Kidney capillary endothelial cell (primary cell): Measurements from ENCODE around the gene PVALB.

Source experiments
- DNase-seq: peaks from one replicate; pipeline ENCODE4 v3.0.0-alpha.2; 2018; ENCODE audit warnings: low spot score

Gene PVALB

DNA sequence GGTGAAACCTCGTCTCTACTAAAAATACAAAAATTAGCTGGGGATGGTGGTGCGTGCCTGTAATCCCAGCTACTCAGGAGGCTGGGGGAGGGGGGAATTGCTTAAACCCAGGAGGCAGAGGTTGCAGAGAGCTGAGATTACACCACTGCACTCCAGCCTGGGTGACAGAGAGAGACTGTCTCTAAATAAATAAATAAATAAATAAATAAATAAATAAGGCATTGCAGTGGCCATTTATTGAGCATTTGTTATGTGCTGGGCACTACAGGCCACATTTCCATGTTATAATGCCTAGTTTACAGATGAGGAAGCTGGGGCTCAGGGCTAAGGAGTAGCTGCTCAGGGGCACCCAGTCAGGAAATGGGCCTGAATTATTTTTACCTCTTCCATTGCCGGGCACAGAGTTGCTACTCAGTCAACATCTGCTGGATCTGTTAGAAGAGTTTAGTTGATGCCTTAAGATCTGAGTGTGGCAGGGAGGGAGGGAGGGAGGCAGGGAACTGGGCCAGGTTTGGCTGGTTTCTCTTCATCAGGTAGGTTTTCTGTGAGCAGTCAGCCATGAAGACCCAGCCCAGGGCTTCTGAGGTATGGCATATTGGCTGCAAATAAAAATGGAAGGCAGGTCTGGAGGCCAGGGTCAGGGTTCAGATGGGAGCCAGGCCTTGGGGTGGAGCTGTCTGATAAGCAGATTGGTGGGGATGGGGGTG lies 5.6 kb downstream of the PVALB start:
- no peak for DNase-seq

- DNase-seq = no peak
These were observed 7.5 kb downstream of the PVALB start for GRCh38 chr22:36809351-36809750.

- no peak for DNase-seq
These were observed 8.0 kb downstream of the PVALB start for GRCh38 chr22:36808721-36809344.

DNA sequence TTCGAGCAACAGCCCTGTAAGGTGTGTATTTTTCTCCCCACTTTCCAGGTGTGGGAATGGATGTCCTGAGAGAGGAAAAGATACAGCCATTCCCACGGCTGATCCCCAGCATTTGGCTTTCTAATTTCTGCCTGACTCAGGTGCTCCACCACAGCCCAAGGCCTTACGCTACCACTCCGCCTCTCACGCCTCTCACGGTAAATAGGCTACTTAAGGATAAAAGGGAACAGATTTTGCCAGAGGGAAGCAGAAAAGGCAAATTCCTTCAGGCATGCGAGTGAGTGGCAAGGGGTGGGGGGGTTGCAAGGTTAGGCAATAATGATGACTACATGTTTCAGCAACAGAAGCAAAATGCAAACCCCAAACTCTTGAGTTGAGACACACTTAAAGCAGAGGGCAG lies 9.2 kb downstream of the PVALB start:
- DNase-seq = no peak

GRCh38 chr22:36806835-36807234 lies 10.0 kb downstream of the PVALB start:
- DNase-seq = no peak

DNA sequence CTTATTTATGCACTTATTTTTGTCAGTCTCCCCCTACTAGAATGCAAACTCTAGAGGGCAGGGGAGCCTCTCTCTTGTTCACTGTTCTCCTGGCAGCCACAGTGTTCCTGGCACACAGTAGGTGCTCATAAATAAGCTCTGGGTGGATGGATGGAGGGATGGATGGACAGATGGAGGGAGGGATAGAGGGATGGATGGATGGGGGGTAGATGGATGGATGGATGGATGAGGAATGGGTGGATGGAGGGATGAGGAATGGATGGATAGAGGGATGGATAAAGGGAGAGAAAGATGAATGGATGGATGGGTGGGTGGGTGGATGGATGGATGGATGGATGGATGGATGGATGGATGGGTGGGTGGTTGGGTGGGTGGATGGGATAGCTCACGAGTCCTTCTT lies 13.5 kb downstream of the PVALB start:
- DNase-seq = no peak

GRCh38 chr22:36798674-36799066 lies 18.2 kb downstream of the PVALB start:
- DNase-seq = no peak

GRCh38 chr22:36797911-36798673 lies 18.7 kb downstream of the PVALB start:
- no peak for DNase-seq

GRCh38 chr22:36797374-36797773 lies 19.5 kb downstream of the PVALB start:
- no peak for DNase-seq

DNA sequence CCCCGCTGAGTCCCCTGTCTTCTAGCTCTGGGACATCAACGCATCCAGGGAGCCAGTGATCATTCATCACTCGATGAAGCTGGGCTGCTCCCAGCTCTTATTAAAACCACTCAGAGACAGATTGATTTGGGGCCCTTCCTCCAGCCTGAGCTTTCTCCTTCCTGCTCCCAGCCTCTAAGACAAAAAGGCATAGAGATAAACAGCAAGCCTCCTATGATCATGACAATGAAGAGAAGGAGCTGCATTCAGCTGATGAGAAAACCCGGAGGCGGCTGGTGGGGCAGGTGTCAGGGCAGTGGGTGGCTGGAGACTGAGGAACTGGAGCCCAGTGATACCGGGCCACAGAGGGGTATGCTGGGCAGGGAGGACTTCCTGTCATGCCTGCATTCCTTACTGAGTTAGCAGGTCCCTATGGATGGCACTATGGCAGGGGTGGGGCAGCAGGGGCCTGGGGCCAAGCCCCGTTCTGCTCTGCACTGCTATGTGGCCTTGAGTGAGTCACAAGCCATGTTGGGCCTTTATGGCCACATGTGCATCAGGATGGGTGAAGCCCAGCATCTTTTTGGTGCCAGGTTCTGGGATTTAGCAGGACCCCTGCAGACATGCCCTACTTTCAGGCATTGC lies 20.2 kb downstream of the PVALB start:
- DNase-seq = no peak

DNA sequence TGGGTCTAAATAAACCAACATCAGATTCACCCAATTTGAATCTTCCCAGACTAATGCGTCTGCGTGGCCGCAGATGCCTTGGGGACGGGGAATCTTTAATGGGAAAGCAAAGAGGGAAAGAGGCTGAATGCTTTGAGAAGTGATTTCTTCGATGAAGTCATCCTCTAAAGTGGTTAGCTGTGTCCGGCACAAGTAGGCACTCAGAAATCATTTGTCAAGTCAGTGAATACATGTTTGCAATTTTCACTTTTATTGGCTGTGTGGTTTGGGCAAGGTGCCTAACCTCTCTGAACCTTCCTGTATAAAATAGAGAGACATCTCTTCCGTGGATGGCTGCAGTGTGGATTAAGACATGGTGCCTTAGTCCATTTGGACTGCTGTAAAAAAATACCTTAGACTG lies 21.2 kb downstream of the PVALB start:
- no peak for DNase-seq

DNA sequence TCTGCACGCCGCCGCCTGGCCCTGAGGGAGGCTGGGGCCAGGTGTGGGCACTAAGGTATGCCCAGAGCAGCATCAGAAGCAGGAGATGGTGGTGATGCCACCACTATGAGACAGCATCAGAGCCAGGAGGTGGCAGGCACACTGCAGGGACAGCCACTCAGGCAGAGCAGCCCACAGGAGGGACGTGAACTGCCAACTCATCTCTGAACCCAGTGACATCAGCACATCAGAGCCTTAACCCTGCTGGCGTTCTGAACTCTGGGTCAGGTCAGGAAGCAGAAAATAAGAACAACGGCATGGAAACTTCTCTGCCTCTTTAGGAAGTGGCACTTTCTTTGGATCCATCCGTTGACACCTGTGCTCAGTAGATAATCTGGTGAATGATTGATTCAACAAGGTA lies 26.2 kb downstream of the PVALB start:
- DNase-seq = no peak

GRCh38 chr22:36787204-36787988 lies 29.4 kb downstream of the PVALB start:
- no peak for DNase-seq

DNA sequence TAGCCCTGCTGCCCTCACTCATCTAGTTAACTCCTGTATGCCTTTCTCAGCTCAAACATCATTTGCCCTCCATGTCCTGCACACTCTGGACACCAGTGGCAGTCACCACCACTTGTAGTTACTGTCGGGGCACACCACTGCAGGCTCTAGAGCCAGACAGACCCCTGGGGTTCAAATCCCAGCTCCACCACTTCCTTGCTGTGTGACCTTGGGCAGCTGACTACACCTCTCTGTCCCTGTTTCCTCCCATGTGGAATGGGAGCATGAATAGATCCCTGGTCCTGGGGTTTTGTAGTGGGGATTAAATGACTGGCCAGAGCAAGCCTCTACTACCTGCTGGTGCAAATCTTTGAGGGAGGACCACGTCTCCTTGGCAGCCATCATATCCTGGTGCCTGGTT lies 33.1 kb downstream of the PVALB start:
- DNase-seq = no peak

GRCh38 chr22:36781656-36782627 lies 34.9 kb downstream of the PVALB start:
- peak; percentile 94 for DNase-seq

GRCh38 chr22:36778020-36778419 lies 38.8 kb downstream of the PVALB start:
- no peak for DNase-seq

GRCh38 chr22:36776722-36777121 lies 40.1 kb downstream of the PVALB start:
- DNase-seq = no peak

DNA sequence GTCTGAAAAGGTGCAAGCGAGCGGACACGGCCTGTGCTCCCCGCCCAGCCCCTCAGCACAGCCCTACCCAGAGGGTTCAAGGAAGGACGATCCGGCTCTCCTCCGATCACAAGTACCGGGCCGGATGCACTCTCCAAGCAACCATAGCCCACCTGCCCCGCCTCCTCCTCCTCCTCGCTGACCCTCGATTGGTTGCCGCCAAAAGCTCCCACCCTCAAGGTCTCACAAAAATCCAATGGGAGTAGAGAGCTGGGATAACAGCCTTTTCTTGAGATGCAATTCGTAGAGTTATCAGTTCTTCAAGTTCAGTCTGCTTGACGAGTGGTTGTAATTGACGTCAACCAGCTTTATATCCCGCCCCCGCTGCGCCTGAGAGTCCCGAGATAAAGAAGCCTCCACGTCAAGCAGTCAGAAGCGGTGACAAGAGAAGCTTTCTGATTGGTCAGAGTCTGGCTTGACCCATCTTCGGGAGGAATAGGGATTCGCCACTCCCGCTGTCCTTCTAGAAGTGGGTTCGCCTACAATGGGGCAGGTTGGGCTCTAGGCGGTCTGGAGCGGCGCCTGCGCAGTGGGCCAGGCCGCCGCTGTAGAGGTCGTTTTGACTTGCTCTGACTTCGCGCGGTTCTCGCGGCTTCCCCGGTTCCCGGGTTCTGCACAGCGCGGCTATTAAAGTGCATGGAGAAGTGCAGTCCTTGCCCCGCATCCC lies 40.7 kb downstream of the PVALB start, which contains the start of gene IFT27:
IFT27 (minus strand) TSS at position 156 of the 706 bp plus-strand sequence. CDS start 412 bp downstream, outside the sequence.
- peak; percentile 100 for DNase-seq

DNA sequence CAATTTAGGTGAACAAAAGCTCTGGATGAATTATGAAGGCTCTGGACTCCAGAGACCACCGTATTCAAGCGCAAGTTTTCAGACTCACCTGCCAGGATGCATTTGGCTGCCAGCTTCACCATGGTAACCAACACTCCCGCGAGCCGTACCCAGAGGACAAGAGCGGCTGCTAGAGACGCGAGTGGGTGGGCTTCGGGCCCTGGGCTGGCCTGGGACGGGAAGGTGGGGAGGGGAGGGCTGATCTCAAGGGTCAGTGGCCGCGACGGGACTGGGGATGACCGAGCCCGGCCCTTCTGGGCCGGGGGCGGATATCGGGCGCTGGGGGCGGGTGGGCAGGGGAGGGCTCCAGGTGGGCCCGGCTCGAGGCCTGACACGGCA lies 41.3 kb downstream of the PVALB start:
- no peak for DNase-seq

DNA sequence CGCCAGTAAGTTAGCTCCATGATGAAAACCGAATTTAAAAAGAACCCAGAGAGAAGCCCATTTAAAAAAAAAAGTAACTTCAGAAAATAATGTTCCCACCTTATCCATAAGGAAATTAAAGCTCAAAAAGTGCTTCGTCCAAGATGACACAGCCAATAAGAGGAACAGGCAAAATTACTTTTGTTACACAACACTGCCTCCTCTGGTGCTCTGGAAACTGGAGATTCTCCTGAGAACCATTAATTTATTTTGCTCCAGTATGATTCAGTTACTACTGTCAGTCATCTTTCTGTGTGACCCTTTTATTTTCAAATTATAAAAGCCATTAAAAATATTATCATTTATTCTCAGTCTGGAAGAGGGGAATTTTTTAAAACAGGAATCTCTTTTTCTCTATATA lies 42.9 kb downstream of the PVALB start:
- DNase-seq = peak; percentile 23
